Loucy (cell line): Measurements from ENCODE around the gene ENDOD1.
"Not testable (repeated sequence)": the region's sequence is repeated elsewhere in the genome, so short reads cannot be mapped to it uniquely, and the experiment has no call there.

ENCODE experiments used
- H2AFZ ChIP-seq: fragments of 200-600 bp; sonication (generic); 2 replicates; pipeline ENCODE4 v1.6.0; 2016; ENCODE audit warnings: antibody characterized with exemption, mild to moderate bottlenecking, low read length, moderate library complexity
- H3F3A ChIP-seq: fragments of 200-600 bp; 2 replicates; pipeline ENCODE4 v1.6.0; 2016; ENCODE audit warnings: antibody characterized with exemption, low read depth, mild to moderate bottlenecking
- H3K27me3 ChIP-seq: fragments of 200-600 bp; sonication (generic); 2 replicates; pipeline ENCODE4 v1.6.1; 2014; ENCODE audit warnings: low read length, mild to moderate bottlenecking; ENCODE audit not compliant: insufficient read depth, poor library complexity, severe bottlenecking
- H3K36me3 ChIP-seq: fragments of 200-600 bp; sonication (generic); 2 replicates; pipeline ENCODE4 v1.6.1; 2016; ENCODE audit warnings: low read length; ENCODE audit not compliant: insufficient read depth
- H3K4me1 ChIP-seq: fragments of 200-600 bp; sonication (generic); 2 replicates; pipeline ENCODE4 v1.5.1; 2014; ENCODE audit warnings: low read length, mild to moderate bottlenecking; ENCODE audit not compliant: insufficient read depth, poor library complexity, severe bottlenecking
- H3K4me2 ChIP-seq: fragments of 200-600 bp; sonication (generic); 2 replicates; pipeline ENCODE4 v1.6.0; 2014; ENCODE audit warnings: antibody characterized with exemption, low read length, low read depth, mild to moderate bottlenecking; ENCODE audit not compliant: poor library complexity, severe bottlenecking
- H3K4me3 ChIP-seq: fragments of 200-600 bp; sonication (generic); 2 replicates; pipeline ENCODE4 v1.5.1; 2014; ENCODE audit warnings: low read length, mild to moderate bottlenecking, mixed read lengths; ENCODE audit not compliant: poor library complexity, severe bottlenecking
- H3K79me2 ChIP-seq: fragments of 200-600 bp; sonication (generic); 2 replicates; pipeline ENCODE4 v1.6.1; 2014; ENCODE audit warnings: low read length; ENCODE audit not compliant: insufficient read depth
- H3K9ac ChIP-seq: fragments of 200-600 bp; sonication (generic); 2 replicates; pipeline ENCODE4 v1.6.0; 2014; ENCODE audit warnings: mild to moderate bottlenecking, low read depth, low read length, moderate library complexity; ENCODE audit not compliant: poor library complexity, severe bottlenecking
- H3K9me2 ChIP-seq: fragments of 200-600 bp; sonication (generic); replicated peaks from 2 replicates; pipeline ENCODE4 v1.6.1; 2016; ENCODE audit warnings: low read depth, low read length, mixed read lengths
- H3K9me3 ChIP-seq: fragments of 200-600 bp; sonication (generic); 2 replicates; pipeline ENCODE4 v1.6.1; 2014; ENCODE audit warnings: mild to moderate bottlenecking, antibody characterized with exemption, low read length, low read depth; ENCODE audit not compliant: insufficient read depth
- H4K20me1 ChIP-seq: fragments of 200-600 bp; sonication (generic); 2 replicates; pipeline ENCODE4 v1.6.0; 2014; ENCODE audit warnings: antibody characterized with exemption, low read length, mild to moderate bottlenecking; ENCODE audit not compliant: insufficient read depth, poor library complexity, severe bottlenecking
- CTCF ChIP-seq: fragments of 200-600 bp; sonication (generic); conservative IDR thresholded peaks from 2 replicates; pipeline ENCODE4 v1.5.1; 2014; ENCODE audit warnings: mild to moderate bottlenecking, antibody characterized with exemption, low read length
- EZH2phosphoT487 ChIP-seq: fragments of 200-600 bp; IDR thresholded peaks from 2 replicates; pipeline ENCODE4 v1.6.1; 2018; ENCODE audit warnings: antibody characterized with exemption, mild to moderate bottlenecking, moderate library complexity, borderline replicate concordance

The ENDOD1 gene

GRCh38 chr11:95108159-95108611, 18.5 kb downstream of the ENDOD1 start:
- Histone ChIP-seq H3K4me2 (no peak overlapping the region), H3F3A (no peaks in the 10 kb centered on the region), H3K4me1 (peaks cover 33% of the 10 kb centered on the region), H3K79me2 (peaks cover 22% of the 10 kb centered on the region), H3K9me2 (no peaks in the 10 kb centered on the region), H3K4me3 (no peak overlapping the region), H3K9ac (no peak overlapping the region), H3K9me3 (no peaks in the 10 kb centered on the region), H3K36me3 (no peaks in the 10 kb centered on the region; the same call in 1 of the 2 replicates), H4K20me1 (no peaks in the 10 kb centered on the region), H2AFZ (no peak overlapping the region), H3K27me3 (no peaks in the 10 kb centered on the region)
- TF ChIP-seq CTCF: no peak
- no peak for TF ChIP-seq EZH2phosphoT487

GRCh38 chr11:95108671-95109551, 19.3 kb downstream of the ENDOD1 start:
- TF ChIP-seq EZH2phosphoT487: no peak
- TF ChIP-seq CTCF: no peak
- Histone ChIP-seq H3K36me3 (no peaks in the 10 kb centered on the region; the same call in 1 of the 2 replicates), H3K9me2 (no peaks in the 10 kb centered on the region), H3K9ac (no peak overlapping the region), H3K79me2 (peaks cover 21% of the 10 kb centered on the region), H3K27me3 (no peaks in the 10 kb centered on the region), H3K9me3 (no peaks in the 10 kb centered on the region), H2AFZ (no peak overlapping the region), H4K20me1 (no peaks in the 10 kb centered on the region), H3K4me1 (peaks cover 30% of the 10 kb centered on the region), H3F3A (no peaks in the 10 kb centered on the region), H3K4me3 (no peak overlapping the region), H3K4me2 (peak overlapping the region; percentile 23)

DNA sequence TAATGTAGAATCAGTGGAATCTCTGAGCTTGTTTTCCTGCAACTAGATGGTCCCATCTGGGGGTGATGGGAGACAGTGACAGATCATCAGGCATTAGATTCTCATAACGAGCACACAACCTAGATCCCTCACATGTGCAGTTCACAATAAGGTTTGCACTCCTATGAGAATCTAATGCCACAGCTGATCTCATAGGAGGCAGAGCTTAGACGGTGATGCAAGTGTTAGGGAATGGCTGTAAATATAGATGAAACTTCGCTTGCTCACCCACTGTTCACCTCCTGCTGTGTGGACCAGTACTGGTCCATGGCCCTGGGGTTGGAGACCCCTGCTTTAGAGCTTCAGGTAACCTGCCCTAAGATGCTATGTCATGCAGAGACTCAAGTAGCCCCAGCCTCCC, 21.8 kb downstream of the ENDOD1 start:
- not testable (repeated sequence) for H3K27me3 ChIP-seq, H3K4me2 ChIP-seq, H3K36me3 ChIP-seq, H3K9me3 ChIP-seq, H3K4me3 ChIP-seq, H2AFZ ChIP-seq, H3K9me2 ChIP-seq, H3F3A ChIP-seq, H4K20me1 ChIP-seq, H3K9ac ChIP-seq
- Histone ChIP-seq H3K4me1 (peaks cover 24% of the 10 kb centered on the region), H3K79me2 (peaks cover 34% of the 10 kb centered on the region)
